Hepatocyte (in vitro differentiated cells): ENCODE measurements around the gene RNF145. TPM values are rescaled to one million over a fixed set of nuclear protein-coding genes. Genes with fewer than 3 reads are reported as not detected.
"Not testable (repeated sequence)": the region's sequence is repeated elsewhere in the genome, so short reads cannot be mapped to it uniquely, and the experiment has no call there.

Experiments used
- DNase-seq: peaks from one replicate; pipeline ENCODE4 v3.0.0-alpha.2; 2016; ENCODE audit warnings: low spot score
- H2AFZ ChIP-seq: fragments of 200-600 bp; sonication (generic); 2 replicates; pipeline ENCODE4 v1.6.0; 2016; ENCODE audit warnings: antibody characterized with exemption, mild to moderate bottlenecking
- H3K27ac ChIP-seq: fragments of 200-600 bp; sonication (generic); 2 replicates; pipeline ENCODE4 v1.5.1; 2016; ENCODE audit warnings: mild to moderate bottlenecking
- H3K27me3 ChIP-seq: fragments of 200-600 bp; sonication (generic); 2 replicates; pipeline ENCODE4 v1.6.1; 2016
- H3K36me3 ChIP-seq: fragments of 200-600 bp; sonication (generic); replicated peaks from 2 replicates; pipeline ENCODE4 v1.5.1; 2016; ENCODE audit warnings: low read depth; ENCODE audit not compliant: insufficient read depth
- H3K4me1 ChIP-seq: fragments of 200-600 bp; sonication (generic); 2 replicates; pipeline ENCODE4 v1.5.1; 2016; ENCODE audit warnings: mild to moderate bottlenecking, moderate library complexity; ENCODE audit not compliant: insufficient read depth
- H3K4me2 ChIP-seq: fragments of 200-600 bp; sonication (generic); 2 replicates; pipeline ENCODE4 v1.6.0; 2016
- H3K4me3 ChIP-seq: fragments of 200-600 bp; sonication (generic); 2 replicates; pipeline ENCODE4 v1.5.1; 2016; ENCODE audit warnings: mild to moderate bottlenecking
- H3K79me2 ChIP-seq: fragments of 200-600 bp; sonication (generic); 2 replicates; pipeline ENCODE4 v1.6.0; 2017; ENCODE audit warnings: mild to moderate bottlenecking
- H3K9me2 ChIP-seq: fragments of 200-600 bp; sonication (generic); replicated peaks from 2 replicates; pipeline ENCODE4 v1.6.0; 2017; ENCODE audit warnings: mild to moderate bottlenecking; ENCODE audit not compliant: insufficient read depth
- H3K9me3 ChIP-seq: fragments of 200-600 bp; sonication (generic); 2 replicates; pipeline ENCODE4 v1.5.1; 2016; ENCODE audit warnings: low read depth, mild to moderate bottlenecking
- H4K20me1 ChIP-seq: fragments of 200-600 bp; sonication (generic); 2 replicates; pipeline ENCODE4 v1.6.0; 2016; ENCODE audit warnings: mild to moderate bottlenecking; ENCODE audit not compliant: insufficient read depth, poor library complexity, severe bottlenecking
- CTCF ChIP-seq: fragments of 200-600 bp; sonication (generic); IDR thresholded peaks from 2 replicates; pipeline ENCODE4 v1.5.1; 2016; ENCODE audit warnings: antibody characterized with exemption, mild to moderate bottlenecking; ENCODE audit not compliant: poor library complexity
- EZH2 ChIP-seq: fragments of 200-600 bp; sonication (generic); IDR thresholded peaks from 2 replicates; pipeline ENCODE4 v1.6.1; 2016; ENCODE audit warnings: antibody characterized with exemption, mild to moderate bottlenecking, borderline replicate concordance
- EZH2phosphoT487 ChIP-seq: fragments of 200-600 bp; sonication (generic); IDR thresholded peaks from one replicate; pipeline ENCODE4 v1.6.1; 2018; ENCODE audit warnings: antibody characterized with exemption, mild to moderate bottlenecking, low read depth, moderate library complexity; ENCODE audit not compliant: unreplicated experiment, severe bottlenecking
- WGBS: methylation state at CpG from one replicate; pipeline ENCODE4 v1.1.6; 2016; ENCODE audit warnings: low lambda C conversion rate; ENCODE audit errors: missing lambda C conversion rate; 5-methylcytosine and 5-hydroxymethylcytosine counted together
- polyA plus RNA-seq: library from polyadenylated mRNA; unstranded; fragments of >200 nt; fragmentation: Nextera tagmentation; extraction: Ambion mirVana; gene quantifications from 2 replicates; pipeline ENCODE4 v1.2.1, GENCODE V29; 2016
- total RNA-seq: library from RNA; depleted of rRNA; stranded (reverse); fragments of >200 nt; gene quantifications from 2 replicates; pipeline ENCODE4 v1.2.3, GENCODE V29; 2014

The RNF145 gene
- total and polyA plus RNA-seq, 2 experiments from 2014 or later: 13.0 to 37.4 TPM

DNA sequence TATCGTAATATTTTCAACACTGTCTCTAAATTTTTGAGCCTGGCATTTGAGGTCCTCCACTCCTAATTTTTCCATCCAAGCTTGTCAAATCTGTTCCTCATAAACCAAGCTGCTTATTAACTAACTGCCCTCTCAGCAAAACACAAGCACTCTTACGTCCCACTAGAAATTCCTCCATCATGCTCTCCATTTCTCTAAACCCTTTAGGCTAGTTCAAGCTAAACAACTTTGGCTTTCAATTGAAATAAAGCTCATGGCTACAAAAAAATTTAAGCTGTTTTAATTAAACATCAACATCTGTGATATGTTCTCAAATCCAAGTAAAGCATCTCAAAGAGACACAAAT lies 45.7 kb downstream of the RNF145 start:
- Histone ChIP-seq H3K27ac (peak overlapping the region; percentile 33), H3K9me2 (no peaks in the 10 kb centered on the region), H3K4me3 (no peak overlapping the region), H3K9me3 (no peaks in the 10 kb centered on the region), H3K36me3 (no peaks in the 10 kb centered on the region), H3K4me1 (no peaks in the 10 kb centered on the region), H4K20me1 (no peaks in the 10 kb centered on the region), H3K27me3 (no peaks in the 10 kb centered on the region), H3K4me2 (no peak overlapping the region), H3K79me2 (peaks cover 6% of the 10 kb centered on the region), H2AFZ (no peak overlapping the region)
- WGBS: 84% methylated on average over 2 of the region's 2 CpGs
- TF ChIP-seq EZH2phosphoT487 (no peak), CTCF (no peak), EZH2 (no peak)
- DNase-seq: no peak

DNA sequence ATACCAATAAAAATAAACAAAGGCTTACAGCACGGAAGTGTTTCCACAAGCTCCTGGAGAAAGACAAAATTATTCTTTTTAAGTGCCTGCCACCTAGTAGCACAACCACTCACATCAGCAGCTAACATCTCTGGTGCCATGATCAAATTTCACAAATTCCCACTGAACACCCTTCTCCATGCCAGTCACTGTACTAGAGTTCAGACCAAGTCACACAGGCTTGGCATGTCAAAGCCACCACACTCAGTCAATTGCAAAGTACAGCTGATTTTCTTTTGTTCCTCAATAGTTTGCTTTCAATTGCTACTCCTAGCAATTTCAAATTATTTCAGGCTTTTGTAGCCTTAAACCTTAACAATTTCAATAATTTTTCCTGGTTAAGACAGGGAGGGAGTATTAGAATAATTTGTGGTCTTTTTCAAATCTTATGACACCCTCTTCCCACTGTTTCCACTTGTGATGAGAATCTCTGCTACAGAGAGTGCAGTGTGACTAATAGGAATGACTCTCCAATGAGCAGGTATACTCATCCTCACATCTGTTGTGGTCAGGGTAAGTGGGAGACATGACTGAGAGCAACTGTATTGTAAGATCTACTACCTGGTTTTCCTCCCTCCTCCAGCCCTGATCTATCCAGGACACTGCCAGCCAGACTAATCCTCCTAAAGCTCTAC lies 46.2 kb downstream of the RNF145 start:
- Histone ChIP-seq H3K79me2 (peaks cover 6% of the 10 kb centered on the region), H3K4me2 (no peak overlapping the region), H3K4me1 (no peaks in the 10 kb centered on the region), H3K36me3 (no peaks in the 10 kb centered on the region), H2AFZ (no peak overlapping the region), H3K4me3 (no peak overlapping the region), H4K20me1 (no peaks in the 10 kb centered on the region), H3K9me3 (no peaks in the 10 kb centered on the region), H3K27me3 (no peaks in the 10 kb centered on the region), H3K27ac (peak overlapping the region; percentile 33), H3K9me2 (no peaks in the 10 kb centered on the region)
- TF ChIP-seq EZH2 (no peak), EZH2phosphoT487 (no peak), CTCF (no peak)
- DNase-seq: no peak
- WGBS: 59% methylated on average over 1 of the region's 1 CpG

- no peak for DNase-seq
- no peak overlapping the region for H3K27ac ChIP-seq
- no peak overlapping the region for H3K4me2 ChIP-seq
- no peaks in the 10 kb centered on the region for H3K9me2 ChIP-seq
- H3K4me1 ChIP-seq: no peaks in the 10 kb centered on the region
- H3K36me3 ChIP-seq: no peaks in the 10 kb centered on the region
- H3K4me3 ChIP-seq: no peak overlapping the region
- WGBS: 91% methylated on average over 9 of the region's 9 CpGs
- H3K79me2 ChIP-seq: peaks cover 6% of the 10 kb centered on the region
- no peaks in the 10 kb centered on the region for H3K27me3 ChIP-seq
- no peak overlapping the region for H2AFZ ChIP-seq
- no peaks in the 10 kb centered on the region for H4K20me1 ChIP-seq
- TF ChIP-seq EZH2phosphoT487: no peak
- TF ChIP-seq CTCF: no peak
- TF ChIP-seq EZH2: no peak
- H3K9me3 ChIP-seq: no peaks in the 10 kb centered on the region
These were observed 47.8 kb downstream of the RNF145 start for GRCh38 chr5:159161361-159162214.

DNA sequence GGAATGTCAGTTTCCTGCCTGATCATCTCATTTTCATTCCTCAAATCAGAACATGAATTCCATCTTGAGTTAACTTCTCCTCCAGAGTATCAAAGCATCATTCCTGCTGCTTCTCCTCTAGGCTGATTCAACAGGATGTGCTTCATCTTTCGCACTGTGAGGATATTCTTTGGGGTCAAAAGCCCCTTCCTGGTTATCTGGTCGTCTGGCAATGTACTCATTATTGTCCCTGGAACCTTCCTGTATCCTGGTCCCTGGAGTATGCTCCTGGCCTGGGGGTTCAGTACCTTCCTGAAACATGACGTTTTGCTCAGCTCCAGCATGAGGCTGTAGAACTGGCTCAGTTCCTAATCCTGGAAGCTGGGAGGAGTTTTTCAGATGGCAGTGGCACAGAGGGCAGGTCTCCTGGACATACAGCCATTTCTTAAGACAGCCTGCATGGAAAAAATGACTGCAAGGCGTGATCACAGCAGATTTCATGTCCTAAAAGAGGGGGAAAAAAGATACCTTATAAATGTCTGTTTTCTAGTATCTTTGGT lies 50.7 kb downstream of the RNF145 start:
- not testable (repeated sequence) for H3K9me3 ChIP-seq, H3K4me1 ChIP-seq, H3K4me3 ChIP-seq, DNase-seq, H3K36me3 ChIP-seq, H4K20me1 ChIP-seq, H2AFZ ChIP-seq, H3K27me3 ChIP-seq, H3K27ac ChIP-seq, H3K9me2 ChIP-seq, H3K79me2 ChIP-seq, H3K4me2 ChIP-seq
- 76% methylated on average over 4 of the region's 4 CpGs for WGBS
